Measurements from ENCODE around the gene MYL10.

DNA sequence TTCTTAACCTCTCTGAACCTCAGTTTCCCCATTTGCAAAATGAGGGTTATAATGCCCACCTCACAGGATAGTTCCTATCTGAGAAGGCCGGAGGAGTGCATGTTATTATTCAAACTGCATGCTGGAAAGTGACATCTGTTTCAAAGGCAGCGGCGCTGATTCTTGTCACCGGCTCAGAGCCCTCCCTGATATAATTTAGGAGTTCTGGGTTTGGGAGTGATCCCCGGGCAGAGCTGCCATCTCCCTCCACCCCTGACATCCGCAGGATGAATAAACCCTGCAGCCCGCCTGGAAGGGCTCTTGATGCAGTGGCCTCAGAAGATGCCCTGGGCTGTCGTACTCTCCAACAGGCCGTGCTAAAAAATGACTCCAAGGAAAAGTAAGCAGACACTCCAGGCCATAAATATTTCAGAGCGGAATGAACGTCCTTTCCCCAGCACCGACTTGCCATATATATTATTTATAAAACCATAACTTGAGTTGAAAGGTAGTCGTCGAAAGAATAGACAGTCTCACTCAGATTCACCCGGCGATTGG lies 47.0 kb upstream of the MYL10 start:
- TF ChIP-seq, protein P1, sequence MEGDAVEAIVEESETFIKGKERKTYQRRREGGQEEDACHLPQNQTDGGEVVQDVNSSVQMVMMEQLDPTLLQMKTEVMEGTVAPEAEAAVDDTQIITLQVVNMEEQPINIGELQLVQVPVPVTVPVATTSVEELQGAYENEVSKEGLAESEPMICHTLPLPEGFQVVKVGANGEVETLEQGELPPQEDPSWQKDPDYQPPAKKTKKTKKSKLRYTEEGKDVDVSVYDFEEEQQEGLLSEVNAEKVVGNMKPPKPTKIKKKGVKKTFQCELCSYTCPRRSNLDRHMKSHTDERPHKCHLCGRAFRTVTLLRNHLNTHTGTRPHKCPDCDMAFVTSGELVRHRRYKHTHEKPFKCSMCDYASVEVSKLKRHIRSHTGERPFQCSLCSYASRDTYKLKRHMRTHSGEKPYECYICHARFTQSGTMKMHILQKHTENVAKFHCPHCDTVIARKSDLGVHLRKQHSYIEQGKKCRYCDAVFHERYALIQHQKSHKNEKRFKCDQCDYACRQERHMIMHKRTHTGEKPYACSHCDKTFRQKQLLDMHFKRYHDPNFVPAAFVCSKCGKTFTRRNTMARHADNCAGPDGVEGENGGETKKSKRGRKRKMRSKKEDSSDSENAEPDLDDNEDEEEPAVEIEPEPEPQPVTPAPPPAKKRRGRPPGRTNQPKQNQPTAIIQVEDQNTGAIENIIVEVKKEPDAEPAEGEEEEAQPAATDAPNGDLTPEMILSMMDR (IDR thresholded peaks at IDR 0.05; ENCODE audit: low read depth, low read length, poor library complexity, severe bottlenecking), result no peak
- no peak for TF ChIP-seq EZH2phosphoT487 (IDR thresholded peaks at IDR 0.05; ENCODE audit: borderline replicate concordance, low read length)
